H1 (cell line): ENCODE data around the gene NTN4. TPM values are rescaled to one million over a fixed set of nuclear protein-coding genes. Genes with fewer than 3 reads are reported as not detected.

Experiments
- NANOG ChIP-seq: IDR thresholded peaks from 2 replicates; pipeline ENCODE4 v1.6.1; 2011; ENCODE audit warnings: low read length, low read depth, mild to moderate bottlenecking, inconsistent platforms; ENCODE audit not compliant: insufficient read depth, poor library complexity, severe bottlenecking
- RFX5 ChIP-seq: IDR thresholded peaks from 2 replicates; pipeline ENCODE4 v1.6.1; 2011; ENCODE audit warnings: low read depth, low read length, improper control_type of control experiment, borderline replicate concordance
- SAP30 ChIP-seq: fragments of 300-600 bp; sonication (generic); IDR thresholded peaks from 2 replicates; pipeline ENCODE4 v1.7.1; 2012; ENCODE audit warnings: low read length, moderate library complexity, mild to moderate bottlenecking, inconsistent platforms; ENCODE audit not compliant: insufficient read depth, insufficient replicate concordance
- SP4 ChIP-seq: IDR thresholded peaks from 2 replicates; pipeline ENCODE4 v1.6.1; 2012; ENCODE audit warnings: low read length, inconsistent platforms
- polyA plus RNA-seq, 7 experiments: library from polyadenylated mRNA; depleted of rRNA in 3 of 7; stranded (reverse) in 5 of 7; unstranded in 2 of 7; fragments of >200 nt in 5 of 7; fragments of 200-250 nt in 2 of 7; gene quantifications; 1 replicate in 5 of 7; 2 replicates in 1 of 7; 4 replicates in 1 of 7; pipeline versions ENCODE4 v1.2.1 to v1.2.3, GENCODE V29; 2011 to 2013; ENCODE audit warnings: missing spikeins in 2 of 7, mixed read lengths in 2 of 7
- total RNA-seq: library from RNA; stranded (reverse); fragmentation: NEBNext Ultra II Directional; extraction: Animal tissue kit (Norgen Biotek cat#: 25700); gene quantifications from 2 replicates; pipeline ENCODE4 v1.2.1, GENCODE V29; 2021

NTN4 gene
- total and polyA plus RNA-seq, 2 of the 8 experiments (the other 6 are each of a cell fraction or from before 2014, with no cell fraction given): 0.74 to 1.3 TPM

- no peak for TF ChIP-seq SAP30
- TF ChIP-seq SP4: no peak
- TF ChIP-seq RFX5: no peak
- no peak for TF ChIP-seq NANOG
These were observed 118.4 kb downstream of the NTN4 start (continued) for GRCh38 chr12:95672166-95672565.
